Measurements from ENCODE around the gene CAMTA2.

DNA sequence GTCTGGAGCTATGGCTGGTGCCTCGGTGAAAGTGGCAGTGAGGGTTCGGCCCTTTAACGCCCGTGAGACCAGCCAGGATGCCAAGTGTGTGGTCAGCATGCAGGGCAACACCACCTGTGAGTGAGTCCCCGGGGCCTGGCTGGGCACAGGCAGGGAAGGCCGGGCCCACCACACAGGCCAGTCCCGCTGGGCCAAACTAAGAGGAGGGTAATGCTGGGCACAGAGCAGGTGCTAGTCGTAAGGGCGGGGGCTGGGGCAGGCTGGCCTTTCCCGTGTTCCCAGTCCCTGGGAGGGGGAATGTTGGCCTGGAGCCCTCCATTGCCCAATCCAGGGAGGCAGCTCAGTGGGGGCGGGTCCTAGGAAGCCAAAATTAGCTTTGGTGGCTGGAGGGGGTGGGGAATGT is 12.8 kb upstream of the CAMTA2 start:
- TF ChIP-seq, protein P1, sequence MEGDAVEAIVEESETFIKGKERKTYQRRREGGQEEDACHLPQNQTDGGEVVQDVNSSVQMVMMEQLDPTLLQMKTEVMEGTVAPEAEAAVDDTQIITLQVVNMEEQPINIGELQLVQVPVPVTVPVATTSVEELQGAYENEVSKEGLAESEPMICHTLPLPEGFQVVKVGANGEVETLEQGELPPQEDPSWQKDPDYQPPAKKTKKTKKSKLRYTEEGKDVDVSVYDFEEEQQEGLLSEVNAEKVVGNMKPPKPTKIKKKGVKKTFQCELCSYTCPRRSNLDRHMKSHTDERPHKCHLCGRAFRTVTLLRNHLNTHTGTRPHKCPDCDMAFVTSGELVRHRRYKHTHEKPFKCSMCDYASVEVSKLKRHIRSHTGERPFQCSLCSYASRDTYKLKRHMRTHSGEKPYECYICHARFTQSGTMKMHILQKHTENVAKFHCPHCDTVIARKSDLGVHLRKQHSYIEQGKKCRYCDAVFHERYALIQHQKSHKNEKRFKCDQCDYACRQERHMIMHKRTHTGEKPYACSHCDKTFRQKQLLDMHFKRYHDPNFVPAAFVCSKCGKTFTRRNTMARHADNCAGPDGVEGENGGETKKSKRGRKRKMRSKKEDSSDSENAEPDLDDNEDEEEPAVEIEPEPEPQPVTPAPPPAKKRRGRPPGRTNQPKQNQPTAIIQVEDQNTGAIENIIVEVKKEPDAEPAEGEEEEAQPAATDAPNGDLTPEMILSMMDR (IDR thresholded peaks at IDR 0.05; ENCODE audit: insufficient read depth, low read length), result no peak
- TF ChIP-seq, protein P2, sequence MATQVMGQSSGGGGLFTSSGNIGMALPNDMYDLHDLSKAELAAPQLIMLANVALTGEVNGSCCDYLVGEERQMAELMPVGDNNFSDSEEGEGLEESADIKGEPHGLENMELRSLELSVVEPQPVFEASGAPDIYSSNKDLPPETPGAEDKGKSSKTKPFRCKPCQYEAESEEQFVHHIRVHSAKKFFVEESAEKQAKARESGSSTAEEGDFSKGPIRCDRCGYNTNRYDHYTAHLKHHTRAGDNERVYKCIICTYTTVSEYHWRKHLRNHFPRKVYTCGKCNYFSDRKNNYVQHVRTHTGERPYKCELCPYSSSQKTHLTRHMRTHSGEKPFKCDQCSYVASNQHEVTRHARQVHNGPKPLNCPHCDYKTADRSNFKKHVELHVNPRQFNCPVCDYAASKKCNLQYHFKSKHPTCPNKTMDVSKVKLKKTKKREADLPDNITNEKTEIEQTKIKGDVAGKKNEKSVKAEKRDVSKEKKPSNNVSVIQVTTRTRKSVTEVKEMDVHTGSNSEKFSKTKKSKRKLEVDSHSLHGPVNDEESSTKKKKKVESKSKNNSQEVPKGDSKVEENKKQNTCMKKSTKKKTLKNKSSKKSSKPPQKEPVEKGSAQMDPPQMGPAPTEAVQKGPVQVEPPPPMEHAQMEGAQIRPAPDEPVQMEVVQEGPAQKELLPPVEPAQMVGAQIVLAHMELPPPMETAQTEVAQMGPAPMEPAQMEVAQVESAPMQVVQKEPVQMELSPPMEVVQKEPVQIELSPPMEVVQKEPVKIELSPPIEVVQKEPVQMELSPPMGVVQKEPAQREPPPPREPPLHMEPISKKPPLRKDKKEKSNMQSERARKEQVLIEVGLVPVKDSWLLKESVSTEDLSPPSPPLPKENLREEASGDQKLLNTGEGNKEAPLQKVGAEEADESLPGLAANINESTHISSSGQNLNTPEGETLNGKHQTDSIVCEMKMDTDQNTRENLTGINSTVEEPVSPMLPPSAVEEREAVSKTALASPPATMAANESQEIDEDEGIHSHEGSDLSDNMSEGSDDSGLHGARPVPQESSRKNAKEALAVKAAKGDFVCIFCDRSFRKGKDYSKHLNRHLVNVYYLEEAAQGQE (IDR thresholded peaks at IDR 0.05; ENCODE audit: insufficient replicate concordance, low read depth), result no peak
- no peak for TF ChIP-seq POLR2AphosphoS5 (IDR thresholded peaks at IDR 0.05; ENCODE audit: low read depth)
- no peak for TF ChIP-seq GABPA (IDR thresholded peaks at IDR 0.05; ENCODE audit: low read depth)

Data from HL-60 (cell line).